ENCODE data around the gene CITED4. TPM values are rescaled to one million over a fixed set of nuclear protein-coding genes. Genes with fewer than 3 reads are reported as not detected.

The CITED4 gene
- total and polyA plus RNA-seq, 12 donors, result 3.5 to 68.5 (median 36.0) TPM

DNA sequence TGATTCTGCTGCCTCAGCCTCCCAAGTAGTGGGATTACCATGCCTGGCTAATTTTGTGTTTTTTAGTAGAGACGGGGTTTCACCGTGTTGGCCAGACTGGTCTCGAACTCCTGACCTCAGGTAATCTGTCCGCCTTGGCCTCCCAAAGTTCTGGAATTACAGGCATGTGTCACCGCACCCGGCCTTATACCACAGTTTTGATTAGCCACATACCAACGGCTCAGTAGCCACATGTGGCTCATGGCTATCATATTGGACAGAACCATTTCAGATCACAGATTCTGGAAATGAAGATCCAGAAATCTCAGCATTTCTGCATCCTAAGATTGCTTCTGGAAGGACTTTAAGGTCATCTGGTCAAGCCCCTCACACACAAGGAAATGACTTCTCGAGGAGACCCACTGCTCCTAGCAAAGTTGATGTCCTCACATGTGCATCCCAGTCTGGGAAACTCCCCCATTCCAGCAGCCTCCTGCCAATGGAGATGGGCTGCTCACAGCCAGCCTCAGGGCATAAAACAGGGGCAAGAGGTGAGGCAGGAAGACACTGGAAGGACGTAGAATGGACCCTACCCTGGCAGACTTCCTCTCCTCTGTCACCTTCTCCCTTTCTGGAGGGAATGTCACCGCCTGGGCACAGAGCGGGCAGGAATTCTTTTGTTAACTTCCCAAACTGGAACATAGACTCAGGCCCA is 17.5 kb upstream of the CITED4 start:
- Histone ChIP-seq H3K27ac (no peak overlapping the region), H3K36me3 (replicated peaks in 1 of 2) (no peaks in the 10 kb centered on the region), H3K4me3 (no peak overlapping the region), H3K4me1 (replicated peaks in 1 of 2) (no peaks in the 10 kb centered on the region), H3K27me3 (peaks cover 19% of the 10 kb centered on the region), H3K9me3 (replicated peaks in 1 of 3) (peaks cover 0 to 7% (median 0%) of the 10 kb centered on the region in 3 donors)
- intact Hi-C loops (cut with DNase I), result no loop called here
- TF ChIP-seq, protein P1, sequence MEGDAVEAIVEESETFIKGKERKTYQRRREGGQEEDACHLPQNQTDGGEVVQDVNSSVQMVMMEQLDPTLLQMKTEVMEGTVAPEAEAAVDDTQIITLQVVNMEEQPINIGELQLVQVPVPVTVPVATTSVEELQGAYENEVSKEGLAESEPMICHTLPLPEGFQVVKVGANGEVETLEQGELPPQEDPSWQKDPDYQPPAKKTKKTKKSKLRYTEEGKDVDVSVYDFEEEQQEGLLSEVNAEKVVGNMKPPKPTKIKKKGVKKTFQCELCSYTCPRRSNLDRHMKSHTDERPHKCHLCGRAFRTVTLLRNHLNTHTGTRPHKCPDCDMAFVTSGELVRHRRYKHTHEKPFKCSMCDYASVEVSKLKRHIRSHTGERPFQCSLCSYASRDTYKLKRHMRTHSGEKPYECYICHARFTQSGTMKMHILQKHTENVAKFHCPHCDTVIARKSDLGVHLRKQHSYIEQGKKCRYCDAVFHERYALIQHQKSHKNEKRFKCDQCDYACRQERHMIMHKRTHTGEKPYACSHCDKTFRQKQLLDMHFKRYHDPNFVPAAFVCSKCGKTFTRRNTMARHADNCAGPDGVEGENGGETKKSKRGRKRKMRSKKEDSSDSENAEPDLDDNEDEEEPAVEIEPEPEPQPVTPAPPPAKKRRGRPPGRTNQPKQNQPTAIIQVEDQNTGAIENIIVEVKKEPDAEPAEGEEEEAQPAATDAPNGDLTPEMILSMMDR (IDR thresholded peaks at IDR 0.05), result no peak
- TF ChIP-seq POLR2A (IDR thresholded peaks at IDR 0.05), result no peak
- DNase-seq, result no peak
- WGBS, 4 donors, result 86 to 91% (median 89%) methylated on average over 11 of the region's 11 CpGs

DNA sequence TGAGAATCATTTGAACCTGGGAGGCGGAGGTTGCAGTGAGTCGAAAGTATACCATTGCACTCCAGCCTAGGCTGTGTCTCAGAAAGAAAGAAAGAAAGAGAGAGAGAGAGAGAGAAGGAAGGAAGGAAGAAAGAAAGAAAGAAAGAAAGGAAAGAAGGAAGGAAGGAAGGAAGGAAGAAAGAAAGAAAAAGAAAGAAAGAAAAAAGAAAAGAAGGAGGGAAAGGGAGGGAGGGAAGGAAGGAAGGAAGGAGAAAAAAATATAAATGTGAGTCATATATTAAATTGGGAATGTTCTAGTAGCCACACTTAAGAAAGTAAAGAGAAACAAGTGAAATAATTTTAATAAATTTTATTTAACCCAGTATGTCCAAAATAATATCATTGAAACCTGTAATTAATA is 16.7 kb upstream of the CITED4 start:
- WGBS, 4 donors, result 94 to 100% (median 99%) methylated on average over 2 of the region's 2 CpGs
- Histone ChIP-seq H3K4me3 (no peak overlapping the region), H3K4me1 (replicated peaks in 1 of 2) (no peaks in the 10 kb centered on the region), H3K27me3 (peaks cover 12% of the 10 kb centered on the region), H3K9me3 (replicated peaks in 1 of 3) (peaks cover 0 to 7% (median 0%) of the 10 kb centered on the region in 3 donors), H3K36me3 (replicated peaks in 1 of 2) (no peaks in the 10 kb centered on the region), H3K27ac (no peak overlapping the region)
- no peak for TF ChIP-seq POLR2A (IDR thresholded peaks at IDR 0.05)
- TF ChIP-seq, protein P1 (IDR thresholded peaks at IDR 0.05), result no peak
- no peak for DNase-seq
- intact Hi-C loops (cut with DNase I), result no loop called here

DNA sequence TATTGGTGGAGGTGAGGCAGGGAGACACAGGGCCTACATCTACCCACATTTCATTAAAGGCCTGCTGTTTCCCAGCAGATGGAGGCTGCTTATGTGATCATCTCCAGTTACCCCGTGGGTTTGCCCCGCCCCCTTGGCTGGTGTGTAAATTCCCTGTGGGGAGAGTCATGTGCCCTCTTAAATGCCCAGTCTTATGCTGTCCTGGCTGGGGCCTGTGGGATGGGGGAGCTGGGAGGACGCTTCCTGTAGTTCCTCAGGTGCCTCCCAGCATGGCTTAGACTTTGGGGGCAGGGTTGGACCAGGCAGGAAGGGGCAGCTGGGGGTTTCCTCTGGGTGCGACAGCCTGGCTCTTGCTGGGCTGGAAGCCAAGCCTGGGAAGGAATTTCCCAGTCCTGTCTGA is 15.5 kb upstream of the CITED4 start:
- H3K4me1 ChIP-seq (replicated peaks in 1 of 2), result no peaks in the 10 kb centered on the region
- peaks cover 0 to 7% (median 0%) of the 10 kb centered on the region in 3 donors for H3K9me3 ChIP-seq (replicated peaks in 1 of 3)
- H3K27me3 ChIP-seq, result peaks cover under 1% of the 10 kb centered on the region
- H3K27ac ChIP-seq, result peak overlapping the region in 1 of 5 donors; percentile 63
- TF ChIP-seq, protein P1 (IDR thresholded peaks at IDR 0.05), result no peak
- no peak for TF ChIP-seq POLR2A (IDR thresholded peaks at IDR 0.05)
- DNase-seq, result peak in 6 of 7 donors; percentile 44 to 71 (median 64)
- intact Hi-C loops (cut with DNase I), result no loop called here
- no peaks in the 10 kb centered on the region for H3K36me3 ChIP-seq (replicated peaks in 1 of 2)
- 23 to 44% (median 34%) methylated on average over 3 to 4 of the region's 4 CpGs for WGBS, 4 donors
- no peak overlapping the region for H3K4me3 ChIP-seq

DNA sequence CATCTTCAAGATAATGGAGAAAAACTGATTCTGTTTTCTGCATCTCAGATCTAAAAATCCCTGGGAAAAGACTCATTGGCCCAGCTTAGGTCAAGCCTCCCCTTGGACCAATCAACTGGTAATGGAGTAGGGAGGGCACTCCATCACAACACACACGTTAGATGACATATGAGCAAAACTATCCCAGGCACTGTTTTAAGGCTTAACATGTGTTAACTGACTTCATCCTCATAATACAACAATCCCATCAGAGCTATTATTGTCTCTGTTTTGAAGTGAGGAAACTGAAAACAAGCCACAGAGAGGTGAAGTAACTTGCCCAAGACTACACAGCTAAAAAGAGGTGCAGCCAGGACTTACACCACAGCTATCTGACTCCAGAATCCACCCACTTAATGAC is 14.7 kb upstream of the CITED4 start:
- Histone ChIP-seq H3K27ac (peak overlapping the region in 1 of 5 donors; percentile 63), H3K4me3 (no peak overlapping the region), H3K27me3 (no peaks in the 10 kb centered on the region), H3K4me1 (replicated peaks in 1 of 2) (no peaks in the 10 kb centered on the region), H3K36me3 (replicated peaks in 1 of 2) (no peaks in the 10 kb centered on the region), H3K9me3 (replicated peaks in 1 of 3) (peaks cover 0 to 7% (median 0%) of the 10 kb centered on the region in 3 donors)
- intact Hi-C loops (cut with DNase I), result no loop called here
- TF ChIP-seq POLR2A (IDR thresholded peaks at IDR 0.05), result no peak
- TF ChIP-seq, protein P1 (IDR thresholded peaks at IDR 0.05), result no peak
- DNase-seq, result no peak
- 82 to 100% (median 89%) methylated on average over 1 of the region's 1 CpG for WGBS, 4 donors
